CD4-positive, alpha-beta memory T cell (primary cell): Measurements from ENCODE around the gene NAP1L4. TPM values are rescaled to one million over a fixed set of nuclear protein-coding genes. Genes with fewer than 3 reads are reported as not detected.

Experiments used
- CTCF ChIA-PET: fragments of 350-600 bp; sonication (Branson Sonifier 250); formaldehyde crosslinking; loops from one replicate; lab custom pipeline; 2021; ENCODE audit warnings: inconsistent platforms; ENCODE audit not compliant: partially characterized antibody; lab: Charles Lee
- POLR2A ChIA-PET: fragments of 350-600 bp; sonication (Branson Sonifier 250); formaldehyde crosslinking; loops from one replicate; lab custom pipeline; 2021; ENCODE audit not compliant: partially characterized antibody; lab: Charles Lee
- DNase-seq, 5 donors: peaks; one replicate each; pipeline versions ENCODE4 v3.0.0 to v3.0.0-alpha.2; 2020 to 2022; ENCODE audit warnings: mixed read lengths in 1 of 5
- H3K27ac ChIP-seq: one replicate; pipeline ENCODE4 v1.7.0; 2013; ENCODE audit warnings: low read depth, low read length
- H3K27me3 ChIP-seq: 2 replicates; pipeline ENCODE4 v1.7.0; 2013; ENCODE audit warnings: mild to moderate bottlenecking, low read length, moderate library complexity; ENCODE audit not compliant: insufficient read depth
- H3K36me3 ChIP-seq: 2 replicates; pipeline ENCODE4 v1.7.0; 2013; ENCODE audit warnings: mild to moderate bottlenecking, low read length, moderate library complexity; ENCODE audit not compliant: insufficient read depth
- H3K4me1 ChIP-seq: 2 replicates; pipeline ENCODE4 v1.7.0; 2013; ENCODE audit warnings: mild to moderate bottlenecking, low read length, moderate library complexity; ENCODE audit not compliant: insufficient read depth
- H3K4me3 ChIP-seq, 2 donors: one replicate each; pipeline ENCODE4 v1.7.0; 2013; ENCODE audit warnings: low read length in 2 of 2, mild to moderate bottlenecking in 1 of 2
- H3K9me3 ChIP-seq, 2 donors: one replicate each; pipeline ENCODE4 v1.7.0; 2013; ENCODE audit warnings: low read length in 2 of 2, control low read depth in 1 of 2; ENCODE audit not compliant: control insufficient read depth in 1 of 2
- H3K27ac Mint-ChIP-seq, 7 donors: one replicate each; pipeline ENCODE4 v1.8.0; 2020 to 2021; ENCODE audit warnings: mixed read lengths in 7 of 7, mild to moderate bottlenecking in 6 of 7, inconsistent platforms in 3 of 7, moderate library complexity in 3 of 7
- H3K27me3 Mint-ChIP-seq, 2 donors: one replicate each; pipeline ENCODE4 v1.8.0; 2020 to 2021; ENCODE audit warnings: mixed read lengths in 2 of 2
- H3K36me3 Mint-ChIP-seq, 2 donors: one replicate each; pipeline ENCODE4 v1.8.0; 2020 to 2021; ENCODE audit warnings: mixed read lengths in 2 of 2, inconsistent platforms in 1 of 2, mild to moderate bottlenecking in 1 of 2
- H3K4me1 Mint-ChIP-seq, 4 donors: one replicate each; pipeline ENCODE4 v1.8.0; 2020 to 2021; ENCODE audit warnings: mixed read lengths in 4 of 4, mild to moderate bottlenecking in 1 of 4
- H3K4me3 Mint-ChIP-seq, 8 donors: one replicate each; pipeline ENCODE4 v1.8.0; 2020 to 2021; ENCODE audit warnings: mixed read lengths in 8 of 8, mild to moderate bottlenecking in 7 of 8, moderate library complexity in 6 of 8, inconsistent platforms in 3 of 8
- H3K9me3 Mint-ChIP-seq, 8 donors: one replicate each; pipeline ENCODE4 v1.8.0; 2020 to 2021; ENCODE audit warnings: mixed read lengths in 8 of 8, mild to moderate bottlenecking in 5 of 8, inconsistent platforms in 3 of 8, moderate library complexity in 1 of 8
- intact Hi-C: fragments of 100-400 bp; cut with micrococcal nuclease; formaldehyde crosslinking; loops from one replicate; pipeline ENCODE4 v1.15.1; 2023
- polyA plus RNA-seq, 2 donors: library from polyadenylated mRNA; unstranded; fragments of 300-500 nt; fragmentation: Illumina TruSeq; gene quantifications; one replicate each; pipeline ENCODE4 v1.2.3, GENCODE V29; 2021
- total RNA-seq, 2 experiments: library from RNA; stranded (reverse); gene quantifications; one replicate each; pipeline ENCODE4 v1.2.3, GENCODE V29; 2021

The NAP1L4 gene
- total and polyA plus RNA-seq, 4 experiments from 2014 or later, result 153 to 303 (median 230) TPM

DNA sequence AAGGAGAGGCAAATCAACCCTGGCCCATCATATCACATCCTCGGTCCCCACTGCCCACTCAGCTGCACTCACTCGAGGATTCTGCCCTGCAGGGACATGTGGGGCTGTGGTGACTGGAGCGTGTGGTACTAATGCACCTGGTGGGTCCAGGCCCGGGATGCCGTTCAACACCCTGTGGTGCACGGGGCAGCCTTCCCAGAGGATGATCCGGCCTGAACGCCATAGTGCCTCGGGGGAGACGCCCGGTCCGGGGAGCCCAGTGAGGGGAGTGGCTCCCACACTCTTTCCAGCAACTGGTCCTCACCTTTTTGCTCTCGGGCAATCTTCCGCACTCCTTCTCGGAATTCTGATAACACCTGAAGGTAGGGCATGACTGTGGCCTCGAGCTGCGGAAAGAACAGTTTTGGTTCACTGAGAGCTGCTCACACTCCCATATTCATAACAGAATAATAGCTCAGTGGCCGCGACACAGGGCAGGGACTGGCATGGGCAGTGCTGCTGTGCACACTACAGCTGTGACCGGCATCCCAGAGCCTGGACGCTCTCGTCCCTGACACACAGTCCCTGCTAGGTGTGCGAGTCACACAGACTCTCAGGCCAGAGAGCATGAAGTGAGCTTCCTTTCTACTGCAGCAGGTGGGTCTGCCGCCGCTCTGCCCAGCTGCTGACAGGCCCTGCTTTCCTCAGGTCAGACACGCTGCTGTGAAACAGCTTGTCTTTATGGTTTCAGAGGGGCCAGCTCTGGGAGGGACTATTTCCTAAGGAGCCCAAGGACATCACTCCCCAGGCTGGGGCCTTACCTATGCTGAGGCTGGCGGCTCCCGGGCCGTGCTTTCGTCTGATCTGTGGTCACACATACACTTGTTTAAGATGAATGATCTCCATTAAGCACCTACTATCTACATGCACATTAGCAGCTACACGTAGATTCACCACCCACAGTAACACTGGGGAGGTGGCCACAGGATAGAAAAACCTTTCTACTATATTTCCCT, 20.1 kb upstream of the NAP1L4 start:
- DNase-seq, result no peak
- Histone ChIP-seq H3K9me3 (no peaks in the 10 kb centered on the region), H3K36me3 (peaks cover 35% of the 10 kb centered on the region), H3K4me1 (peaks cover 46% of the 10 kb centered on the region), H3K27ac (no peak overlapping the region), H3K27me3 (no peaks in the 10 kb centered on the region), H3K4me3 (no peak overlapping the region)
- Mint-ChIP-seq H3K4me1 (peaks cover 18 to 55% (median 38%) of the 10 kb centered on the region in 4 donors), H3K9me3 (no peaks in the 10 kb centered on the region), H3K27me3 (no peaks in the 10 kb centered on the region), H3K4me3 (no peak overlapping the region), H3K27ac (peak overlapping the region in 5 of 7 donors; percentile 17 to 84 (median 56)), H3K36me3 (peaks cover 10 to 61% of the 10 kb centered on the region in 2 donors)
- POLR2A ChIA-PET, result interaction anchor here (0.7 to 6.9 kb wide), 3 partner anchors 23 to 481 kb away, joined by 3 to 178 read pairs (median 17); partner anchors contain the start of genes CARS1 and NAP1L4
- CTCF ChIA-PET, result interaction anchor here (0.7 to 4.2 kb wide), 4 partner anchors 8 to 1114 kb away, joined by 3 to 37 read pairs (median 4); no protein-coding TSS in a partner anchor
- intact Hi-C loops, result no loop called here

- no peak overlapping the region for H3K27ac ChIP-seq
- Mint-ChIP-seq H3K4me3 (no peak overlapping the region), H3K4me1 (peaks cover 18 to 41% (median 31%) of the 10 kb centered on the region in 4 donors), H3K27me3 (no peaks in the 10 kb centered on the region), H3K9me3 (no peaks in the 10 kb centered on the region), H3K27ac (peak overlapping the region in 6 of 7 donors; percentile 25 to 79 (median 60)), H3K36me3 (peaks cover 14 to 56% of the 10 kb centered on the region in 2 donors)
- no peak for DNase-seq
- H3K4me3 ChIP-seq, result no peak overlapping the region
- CTCF ChIA-PET, result interaction anchor here (1.5 kb wide), 1 partner anchor 10 kb away, joined by 3 read pairs; no protein-coding TSS in a partner anchor
- POLR2A ChIA-PET, result interaction anchor here (0.7 to 6.9 kb wide), 2 partner anchors 21 kb away, joined by 5 to 178 read pairs; partner anchors contain the start of gene NAP1L4
- intact Hi-C loops, result no loop called here
- H3K4me1 ChIP-seq, result peaks cover 31% of the 10 kb centered on the region
- H3K27me3 ChIP-seq, result no peaks in the 10 kb centered on the region
- peaks cover 28% of the 10 kb centered on the region for H3K36me3 ChIP-seq
- H3K9me3 ChIP-seq, result no peaks in the 10 kb centered on the region
These were observed 18.6 kb upstream of the NAP1L4 start for GRCh38 chr11:3010521-3011275.

DNA sequence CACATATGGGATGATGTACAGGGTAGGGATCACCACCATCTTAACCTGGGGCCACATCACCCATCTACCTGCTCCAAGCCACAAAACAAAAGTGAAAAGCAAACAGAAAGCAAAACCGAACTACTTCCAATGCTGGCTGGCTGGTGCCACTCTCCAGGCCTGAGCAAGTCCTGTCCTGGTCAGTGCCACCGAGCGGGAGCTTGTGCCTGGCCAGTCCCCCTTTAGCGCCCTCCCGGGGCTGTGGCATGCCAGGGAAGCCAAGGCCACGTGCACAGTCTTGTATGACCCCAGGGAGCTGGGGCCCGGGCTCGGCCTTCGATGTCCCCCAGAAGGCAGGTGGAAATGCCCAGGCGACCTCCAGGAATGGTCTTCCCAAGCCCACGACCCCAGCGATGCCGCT, 17.9 kb upstream of the NAP1L4 start:
- POLR2A ChIA-PET, result interaction anchor here (0.7 kb wide), 1 partner anchor 21 kb away, joined by 5 read pairs; no protein-coding TSS in a partner anchor
- CTCF ChIA-PET, result interaction anchor here (0.6 to 1.6 kb wide), 2 partner anchors 11 to 117 kb away, joined by 3 read pairs; no protein-coding TSS in a partner anchor

DNA sequence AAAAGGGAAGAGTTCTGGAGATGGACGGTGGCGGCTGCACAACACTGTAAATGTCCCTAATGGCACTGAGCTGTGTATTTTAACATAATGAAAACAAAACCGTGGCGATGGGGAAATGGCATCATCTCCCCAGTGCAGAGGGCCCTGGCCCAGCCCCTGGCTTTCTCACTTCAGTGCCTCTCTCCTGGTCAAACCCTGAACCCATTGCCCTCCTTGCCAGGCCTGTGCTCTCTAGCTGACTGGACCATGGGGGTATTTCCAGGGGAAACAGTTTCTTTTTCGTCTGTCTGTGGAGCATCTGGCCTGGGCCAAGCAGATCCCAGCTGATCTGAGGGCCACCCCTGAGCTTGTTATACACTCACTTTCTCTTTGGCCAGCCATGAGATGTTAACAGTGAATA, 17.4 kb upstream of the NAP1L4 start:
- Mint-ChIP-seq H3K4me3 (no peak overlapping the region), H3K27ac (peak overlapping the region in 4 of 7 donors; percentile 22 to 68 (median 40)), H3K9me3 (no peaks in the 10 kb centered on the region), H3K4me1 (peaks cover 8 to 29% (median 20%) of the 10 kb centered on the region in 4 donors), H3K27me3 (no peaks in the 10 kb centered on the region), H3K36me3 (peaks cover 12 to 49% of the 10 kb centered on the region in 2 donors)
- intact Hi-C loops, result no loop called here
- Histone ChIP-seq H3K36me3 (peaks cover 29% of the 10 kb centered on the region), H3K4me1 (peaks cover 19% of the 10 kb centered on the region), H3K27me3 (no peaks in the 10 kb centered on the region), H3K27ac (no peak overlapping the region), H3K9me3 (no peaks in the 10 kb centered on the region), H3K4me3 (no peak overlapping the region)
- CTCF ChIA-PET, result interaction anchor here (0.6 to 1.6 kb wide), 2 partner anchors 12 to 117 kb away, joined by 3 read pairs; no protein-coding TSS in a partner anchor
- POLR2A ChIA-PET, result interaction anchor here (1.0 kb wide), 1 partner anchor 11 kb away, joined by 3 read pairs; no protein-coding TSS in a partner anchor
- DNase-seq, result no peak

More for the DNA sequence above, 17.9 kb upstream of the NAP1L4 start:
- Histone ChIP-seq H3K36me3 (peaks cover 26% of the 10 kb centered on the region), H3K27ac (no peak overlapping the region), H3K27me3 (no peaks in the 10 kb centered on the region), H3K4me3 (no peak overlapping the region), H3K4me1 (peaks cover 25% of the 10 kb centered on the region), H3K9me3 (no peaks in the 10 kb centered on the region)
- H3K4me1 Mint-ChIP-seq, result peaks cover 13 to 34% (median 25%) of the 10 kb centered on the region in 4 donors
- peaks cover 11 to 53% of the 10 kb centered on the region in 2 donors for H3K36me3 Mint-ChIP-seq
- DNase-seq, result no peak
- H3K27ac Mint-ChIP-seq, result peak overlapping the region in 5 of 7 donors; percentile 7 to 68 (median 22)
- no peaks in the 10 kb centered on the region for H3K27me3 Mint-ChIP-seq
- H3K4me3 Mint-ChIP-seq, result no peak overlapping the region
- intact Hi-C loops, result no loop called here
- no peaks in the 10 kb centered on the region for H3K9me3 Mint-ChIP-seq

DNA sequence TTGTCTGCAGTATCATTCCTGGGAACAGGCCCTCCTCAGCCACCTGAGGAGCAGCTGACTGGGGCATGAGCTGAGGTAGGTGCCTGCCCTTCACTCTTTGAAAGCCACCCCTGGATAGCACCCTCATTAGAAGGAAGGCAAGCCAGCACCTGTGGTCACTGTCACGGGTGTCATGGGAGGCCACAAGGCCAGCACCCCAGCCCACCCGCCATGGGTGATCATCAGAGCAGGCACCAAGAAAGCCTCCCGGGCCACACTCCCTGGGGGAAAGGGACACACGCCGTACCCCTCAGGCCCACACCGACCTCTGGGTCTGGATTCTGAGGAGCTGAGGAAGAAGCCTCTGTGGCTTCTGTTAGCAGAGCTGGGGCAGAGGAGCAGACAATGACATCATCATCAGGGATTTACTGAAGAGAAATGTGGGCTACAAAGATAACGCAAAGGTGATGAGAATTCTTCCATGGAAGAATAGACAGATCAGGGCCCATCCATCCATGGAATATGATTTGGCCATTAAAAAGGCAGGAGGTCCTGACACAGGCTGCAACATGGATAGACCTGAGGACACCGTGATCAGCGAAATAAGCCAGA, 16.7 kb upstream of the NAP1L4 start:
- Mint-ChIP-seq H3K4me1 (peaks cover 8 to 23% (median 14%) of the 10 kb centered on the region in 4 donors), H3K27ac (peak overlapping the region in 4 of 7 donors; percentile 42 to 74 (median 59)), H3K4me3 (peak overlapping the region in 2 of 8 donors; percentile 11 to 63), H3K9me3 (no peaks in the 10 kb centered on the region), H3K36me3 (peaks cover 17 to 49% of the 10 kb centered on the region in 2 donors), H3K27me3 (no peaks in the 10 kb centered on the region)
- intact Hi-C loops, result no loop called here
- CTCF ChIA-PET, result interaction anchor here (1.6 kb wide), 1 partner anchor 13 kb away, joined by 3 read pairs; no protein-coding TSS in a partner anchor
- DNase-seq, result no peak
- no peak overlapping the region for H3K4me3 ChIP-seq
- H3K27ac ChIP-seq, result no peak overlapping the region
- peaks cover 36% of the 10 kb centered on the region for H3K36me3 ChIP-seq
- POLR2A ChIA-PET, result interaction anchor here (1.0 kb wide), 1 partner anchor 11 kb away, joined by 3 read pairs; no protein-coding TSS in a partner anchor
- peaks cover 13% of the 10 kb centered on the region for H3K4me1 ChIP-seq
- no peaks in the 10 kb centered on the region for H3K27me3 ChIP-seq
- no peaks in the 10 kb centered on the region for H3K9me3 ChIP-seq

- ChIA-PET CTCF (interaction anchor here (1.2 kb wide), 1 partner anchor 9 kb away, joined by 4 read pairs; no protein-coding TSS in a partner anchor), POLR2A (interaction anchor here (0.7 to 1.2 kb wide), 2 partner anchors 22 to 562 kb away, joined by 4 to 6 read pairs; no protein-coding TSS in a partner anchor)
- Histone ChIP-seq H3K27me3 (no peaks in the 10 kb centered on the region), H3K27ac (no peak overlapping the region), H3K36me3 (peaks cover 48% of the 10 kb centered on the region), H3K4me1 (peaks cover 4% of the 10 kb centered on the region), H3K9me3 (no peaks in the 10 kb centered on the region), H3K4me3 (no peak overlapping the region)
- Mint-ChIP-seq H3K27me3 (no peaks in the 10 kb centered on the region), H3K27ac (peak overlapping the region in 1 of 7 donors; percentile 73), H3K4me3 (no peak overlapping the region), H3K4me1 (peaks cover 10 to 17% (median 11%) of the 10 kb centered on the region in 4 donors), H3K9me3 (no peaks in the 10 kb centered on the region), H3K36me3 (peaks cover 21 to 58% of the 10 kb centered on the region in 2 donors)
- intact Hi-C loops, result no loop called here
- no peak for DNase-seq
These were observed 15.4 kb upstream of the NAP1L4 start for GRCh38 chr11:3007404-3008010.
